ENCODE results near the gene EFCC1. TPM values are rescaled to one million over a fixed set of nuclear protein-coding genes. Genes with fewer than 3 reads are reported as not detected.

The EFCC1 gene
- total RNA-seq, 2 donors from 2014 or later: 1.8 to 4.0 TPM

DNA sequence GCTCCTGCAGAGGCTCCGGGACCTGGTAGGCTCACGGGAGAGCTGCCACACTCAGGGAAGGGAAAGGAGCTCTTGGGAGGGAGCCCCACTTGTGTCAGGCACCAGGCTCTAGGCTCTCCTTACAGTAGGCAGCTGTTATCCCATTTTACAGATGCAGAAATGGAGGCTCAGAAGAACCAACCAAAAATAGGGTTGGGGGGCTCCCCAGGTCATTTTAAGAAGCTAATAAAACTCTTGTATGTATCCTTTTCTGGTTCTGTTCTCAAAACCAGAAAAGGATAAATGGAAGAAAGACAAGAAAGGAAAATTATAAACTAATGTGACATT lies 36.0 kb downstream of the EFCC1 start:
- no peaks in the 10 kb centered on the region for H3K9me3 ChIP-seq
- ATAC-seq: no peak
- no peaks in the 10 kb centered on the region for H3K36me3 ChIP-seq (replicated peaks in 1 of 2; ENCODE audit: insufficient read depth in 1 of 2, low read depth in 2 of 2)
- TF ChIP-seq POLR2A (IDR thresholded peaks at IDR 0.05): no peak
- TF ChIP-seq CTCF (IDR thresholded peaks at IDR 0.05): no peak
- DNase-seq: no peak
- no peaks in the 10 kb centered on the region for H3K4me1 ChIP-seq
- no peak overlapping the region for H3K27ac ChIP-seq
- whole genome bisulfite sequencing, 2 donors: 35 to 100% methylated on average over 2 of the region's 2 CpGs
- intact Hi-C loops (cut with DNase I): no loop called here
- no peak overlapping the region for H3K4me3 ChIP-seq
- H3K27me3 ChIP-seq: no peaks in the 10 kb centered on the region

DNA sequence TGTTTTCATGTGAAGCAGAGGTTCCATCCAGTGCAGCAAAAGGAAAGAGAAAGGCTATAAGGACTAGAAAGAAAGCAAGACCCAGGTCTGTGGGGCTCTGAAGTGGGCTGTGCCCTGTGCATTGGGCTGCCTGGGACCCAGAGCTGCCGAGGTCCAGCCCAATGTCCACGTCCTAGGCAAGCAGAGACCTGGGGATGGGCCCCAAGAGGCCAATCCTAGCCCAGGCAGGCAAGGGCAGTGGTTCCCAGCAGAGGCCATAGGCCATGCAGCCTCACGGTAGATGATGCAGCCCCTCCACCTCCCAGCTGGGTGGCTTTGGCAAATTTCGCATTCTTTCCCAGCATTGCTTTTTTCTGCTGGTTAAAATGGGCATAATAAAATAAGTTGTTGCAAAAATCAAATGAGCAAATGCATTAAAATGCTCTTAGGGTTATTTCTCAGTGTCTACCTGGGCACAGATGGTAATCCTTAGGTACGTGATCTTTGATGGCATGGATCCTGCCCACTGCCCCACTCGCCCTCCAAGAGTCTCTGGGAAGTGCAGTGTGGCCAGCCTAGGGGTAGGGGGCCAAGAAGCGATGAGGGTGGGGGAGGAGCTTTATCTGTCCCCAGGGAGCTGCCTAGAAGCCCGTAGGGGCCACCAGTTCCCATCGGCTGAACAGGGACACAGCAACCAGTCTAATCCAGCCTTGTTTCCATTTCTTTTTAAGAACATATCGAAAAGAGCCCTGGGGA lies 37.2 kb downstream of the EFCC1 start:
- Histone ChIP-seq H3K4me3 (no peak overlapping the region), H3K27ac (no peak overlapping the region), H3K4me1 (no peaks in the 10 kb centered on the region), H3K27me3 (no peaks in the 10 kb centered on the region), H3K9me3 (no peaks in the 10 kb centered on the region), H3K36me3 (replicated peaks in 1 of 2; ENCODE audit: insufficient read depth in 1 of 2, low read depth in 2 of 2) (no peaks in the 10 kb centered on the region)
- DNase-seq: peak in 1 of 4 donors; percentile 2
- ATAC-seq: no peak
- no peak for TF ChIP-seq POLR2A (IDR thresholded peaks at IDR 0.05)
- TF ChIP-seq CTCF (IDR thresholded peaks at IDR 0.05): no peak
- intact Hi-C loops (cut with DNase I): no loop called here
- 76 to 83% methylated on average over 9 to 10 of the region's 10 CpGs for WGBS, 2 donors

DNA sequence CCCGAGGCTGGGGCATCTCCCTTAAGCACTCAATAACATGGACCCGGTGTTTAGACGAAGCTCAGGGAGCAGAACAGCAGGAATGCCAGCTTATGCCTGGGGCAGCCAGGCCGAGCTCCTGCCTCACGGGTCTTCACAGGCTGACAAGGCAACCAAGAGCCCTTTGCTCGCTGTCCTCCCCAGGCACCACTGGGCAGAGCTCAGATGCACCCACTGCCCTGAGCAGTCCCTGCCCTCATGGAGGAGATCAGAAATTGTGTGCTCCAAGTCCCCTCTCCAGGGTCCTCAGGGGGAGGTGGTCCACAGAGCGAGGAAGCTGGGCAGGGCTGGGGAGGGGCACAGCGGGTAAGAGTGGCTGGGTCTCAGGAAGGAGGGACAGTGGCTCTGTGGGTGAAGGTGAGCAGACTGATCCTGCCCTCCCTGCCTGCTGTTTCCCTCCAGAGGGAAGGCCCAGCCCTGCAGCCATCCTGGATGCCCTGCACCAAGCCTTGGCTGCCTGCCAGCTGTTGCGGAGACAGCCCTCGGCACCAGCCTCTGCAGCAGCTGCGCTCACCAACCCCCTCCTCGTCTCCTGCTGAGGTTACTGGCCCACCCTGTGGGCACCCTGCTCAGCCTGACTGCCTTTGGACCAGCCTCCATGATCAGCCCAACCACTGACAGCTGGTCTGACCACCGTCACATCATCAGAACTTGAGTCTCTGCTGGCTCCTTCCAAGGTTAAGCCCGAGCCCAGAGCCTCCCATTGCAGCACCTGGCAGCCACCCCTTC lies 38.4 kb downstream of the EFCC1 start:
- peak in 2 of 4 donors; percentile 49 to 52 for DNase-seq
- intact Hi-C loops (cut with DNase I): no loop called here
- WGBS, 2 donors: 59 to 62% methylated on average over 4 to 12 of the region's 14 CpGs

GRCh38 chr3:129040039-129040336 lies 38.9 kb downstream of the EFCC1 start:
- DNase-seq: no peak
- intact Hi-C loops (cut with DNase I): no loop called here
- no peaks in the 10 kb centered on the region for H3K36me3 ChIP-seq (replicated peaks in 1 of 2; ENCODE audit: insufficient read depth in 1 of 2, low read depth in 2 of 2)
- no peak overlapping the region for H3K27ac ChIP-seq
- WGBS, 2 donors: 60 to 64% methylated on average over 3 of the region's 3 CpGs
- no peaks in the 10 kb centered on the region for H3K27me3 ChIP-seq
- H3K9me3 ChIP-seq: no peaks in the 10 kb centered on the region
- no peak overlapping the region for H3K4me3 ChIP-seq
- no peak for ATAC-seq
- TF ChIP-seq CTCF (IDR thresholded peaks at IDR 0.05) (no peak), POLR2A (IDR thresholded peaks at IDR 0.05) (no peak)
- no peaks in the 10 kb centered on the region for H3K4me1 ChIP-seq

More for the DNA sequence above, 38.4 kb downstream of the EFCC1 start:
- H3K9me3 ChIP-seq: no peaks in the 10 kb centered on the region
- H3K4me3 ChIP-seq: no peak overlapping the region
- no peak overlapping the region for H3K27ac ChIP-seq
- no peaks in the 10 kb centered on the region for H3K27me3 ChIP-seq
- no peaks in the 10 kb centered on the region for H3K36me3 ChIP-seq (replicated peaks in 1 of 2; ENCODE audit: insufficient read depth in 1 of 2, low read depth in 2 of 2)
- peak; percentile 15 for ATAC-seq
- TF ChIP-seq CTCF (IDR thresholded peaks at IDR 0.05) (no peak), POLR2A (IDR thresholded peaks at IDR 0.05) (no peak)
- no peaks in the 10 kb centered on the region for H3K4me1 ChIP-seq
